CD4-positive, alpha-beta T cell treated with Interferon gamma for 1 hour (primary cell): ENCODE data around the gene TSPAN33.
"Not testable (repeated sequence)": the region's sequence is repeated elsewhere in the genome, so short reads cannot be mapped to it uniquely, and the experiment has no call there.

Experiments
- DNase-seq: peaks from one replicate; pipeline ENCODE4 v3.0.0-alpha.2; 2020

TSPAN33 gene, protein sequence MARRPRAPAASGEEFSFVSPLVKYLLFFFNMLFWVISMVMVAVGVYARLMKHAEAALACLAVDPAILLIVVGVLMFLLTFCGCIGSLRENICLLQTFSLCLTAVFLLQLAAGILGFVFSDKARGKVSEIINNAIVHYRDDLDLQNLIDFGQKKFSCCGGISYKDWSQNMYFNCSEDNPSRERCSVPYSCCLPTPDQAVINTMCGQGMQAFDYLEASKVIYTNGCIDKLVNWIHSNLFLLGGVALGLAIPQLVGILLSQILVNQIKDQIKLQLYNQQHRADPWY

DNA sequence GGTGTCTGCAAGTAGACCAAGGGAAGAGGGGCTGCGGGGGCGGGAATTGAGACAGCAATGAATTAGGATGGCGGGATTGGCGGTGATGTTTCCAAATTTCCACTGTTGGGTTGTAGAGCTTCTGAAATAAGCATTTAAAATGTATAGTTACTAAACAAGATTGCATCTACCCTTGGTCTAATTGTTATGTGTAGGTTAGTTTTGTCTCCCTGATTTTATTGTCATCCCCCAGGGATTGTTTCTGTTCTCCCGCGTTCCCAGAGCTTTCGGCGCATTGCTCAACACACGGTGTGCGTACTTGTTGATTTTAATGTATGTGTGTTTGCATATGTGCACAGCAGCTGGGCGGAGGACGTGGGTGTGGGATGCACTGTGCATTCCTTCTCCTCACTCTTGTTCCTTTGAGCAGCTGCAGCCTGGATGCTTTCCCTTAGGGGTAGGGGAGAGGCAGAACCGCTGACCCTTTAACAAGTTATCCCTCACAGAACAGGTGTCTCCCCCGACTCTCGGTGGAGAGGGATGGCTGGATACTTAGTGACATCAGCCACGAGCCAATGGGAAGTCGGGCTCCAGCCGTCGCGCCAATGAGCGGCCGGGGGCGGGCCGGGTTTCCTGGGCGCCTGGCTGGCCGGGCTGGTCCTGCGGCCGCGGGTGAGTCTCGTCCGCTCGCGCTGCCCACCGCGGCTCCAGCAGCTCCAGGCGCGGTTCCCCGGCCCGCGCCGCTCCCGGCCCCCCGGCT is at the start of gene TSPAN33:
Gene TSPAN33 (plus strand): TSS at position 613 of the 739 bp plus-strand sequence. CDS start 274 bp downstream, outside the sequence.
- peak; percentile 65 for DNase-seq

DNA sequence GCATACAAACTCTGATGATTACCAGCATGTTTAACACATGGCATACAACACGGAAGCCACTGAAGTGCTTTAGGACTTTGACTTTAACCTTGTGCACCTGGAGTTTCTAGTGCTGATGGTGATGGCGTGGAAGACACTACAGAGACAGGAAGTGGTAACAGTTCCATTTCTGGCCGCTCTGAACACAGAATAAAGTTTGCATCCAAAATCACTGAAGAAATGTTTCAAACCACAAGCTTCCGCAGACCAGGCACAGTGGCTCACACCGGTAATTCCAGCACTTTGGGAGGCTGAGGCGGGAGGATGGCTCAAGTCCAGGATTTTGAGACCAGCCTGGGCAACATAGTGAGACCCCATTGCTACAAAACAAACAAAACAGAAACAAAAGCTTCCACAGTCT is 49.2 kb upstream of the TSPAN33 start:
- DNase-seq: peak; percentile 10

DNA sequence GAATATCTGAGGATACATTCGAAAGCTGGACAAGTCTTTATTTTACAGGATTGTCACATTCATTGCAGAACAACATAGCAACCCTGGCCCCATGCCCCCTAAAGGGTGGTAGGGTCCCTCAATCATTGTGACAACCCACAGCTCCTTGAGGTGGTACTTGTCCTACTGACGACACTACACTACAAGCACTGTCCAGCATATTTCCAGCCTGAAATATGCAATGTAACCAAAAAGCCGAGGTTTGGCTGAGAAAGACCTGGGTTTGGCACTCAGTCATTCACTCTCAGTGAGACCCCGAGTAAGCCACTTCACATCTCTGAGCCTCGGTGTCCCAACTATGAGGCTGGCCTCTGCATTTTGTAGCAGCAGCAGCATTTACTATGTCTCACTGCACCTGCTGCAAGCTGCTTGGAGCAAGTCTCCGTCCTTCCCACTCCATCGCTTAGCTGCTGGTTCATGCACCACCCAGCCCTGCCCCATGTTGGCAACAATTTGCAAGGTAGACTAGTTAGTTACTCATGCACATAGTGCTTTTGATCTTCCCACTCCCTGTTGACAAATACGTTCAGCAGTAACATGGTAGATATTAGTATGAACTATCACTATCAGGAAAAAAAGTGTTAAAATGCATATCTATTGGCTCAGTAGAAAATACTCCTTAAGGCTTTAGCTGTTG is 46.0 kb upstream of the TSPAN33 start:
- DNase-seq: no peak

DNA sequence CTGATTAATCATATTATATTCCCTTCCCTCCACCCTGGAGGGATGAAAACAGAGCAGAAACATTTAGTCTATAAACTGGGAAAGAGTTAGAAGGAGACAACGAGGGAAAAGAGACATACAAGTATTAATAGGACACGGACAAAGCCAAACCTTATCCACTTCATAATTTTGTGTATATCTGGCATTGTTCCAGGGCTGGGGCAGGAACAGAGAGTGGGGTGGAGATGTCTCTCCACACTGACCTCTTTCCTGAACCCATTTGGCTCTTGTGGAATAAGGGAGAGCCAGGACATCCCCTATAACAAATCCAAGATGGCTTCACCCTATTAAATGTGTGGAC is 43.7 kb upstream of the TSPAN33 start:
- no peak for DNase-seq

DNA sequence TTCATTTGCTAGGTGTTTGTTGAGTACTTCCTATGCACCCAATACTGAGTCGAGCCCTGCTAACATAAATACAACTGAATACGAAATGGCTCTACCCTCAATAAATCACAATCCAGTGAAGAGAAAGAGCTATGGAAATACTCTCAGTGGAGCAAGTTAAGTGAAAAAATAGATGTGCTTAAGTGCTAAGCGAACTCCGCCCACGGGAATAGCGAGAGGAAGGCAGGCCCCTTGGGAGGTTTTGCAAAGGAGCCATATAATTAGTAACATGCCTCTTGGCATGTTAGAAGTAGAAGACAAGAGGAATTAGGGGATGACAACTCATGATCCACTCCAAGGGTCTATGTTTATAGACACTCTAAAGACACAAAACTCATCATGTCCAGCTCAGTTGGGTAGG is 42.8 kb upstream of the TSPAN33 start:
- DNase-seq: no peak

DNA sequence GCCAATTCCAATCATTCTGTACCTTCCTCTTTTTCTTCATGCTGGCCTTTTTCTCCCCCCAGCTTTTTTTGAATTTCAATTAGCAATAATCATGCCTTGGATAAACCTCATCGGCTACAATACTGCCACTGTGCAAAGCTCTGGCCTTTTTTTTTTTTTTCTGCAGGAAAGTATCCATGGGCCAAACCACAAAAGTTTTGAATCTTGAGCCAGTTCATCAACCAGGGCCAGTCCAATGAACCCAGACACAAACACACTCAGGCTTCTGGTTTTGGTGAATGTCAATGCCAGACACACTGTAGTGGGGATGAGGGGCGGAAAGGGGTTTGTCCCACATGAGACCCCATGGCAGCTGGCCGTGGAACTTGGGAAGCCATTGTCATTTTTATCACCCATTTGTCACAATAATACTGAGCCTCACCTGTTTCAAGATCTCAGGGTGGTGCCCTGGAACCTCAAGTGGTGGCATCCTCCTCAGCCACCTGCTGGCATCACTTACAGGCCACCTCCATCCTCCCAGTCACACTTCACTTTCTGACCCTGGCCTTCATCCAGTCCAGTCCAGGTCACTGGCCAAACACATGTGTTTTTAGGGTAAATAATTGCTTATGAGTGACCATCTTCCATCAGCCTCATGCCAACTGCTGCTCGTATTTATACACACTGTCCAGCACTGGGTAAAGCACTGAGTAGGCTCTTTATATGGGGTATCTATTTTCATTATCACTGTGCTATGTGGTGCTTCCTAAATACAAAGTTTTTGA is 40.8 kb upstream of the TSPAN33 start:
- DNase-seq: no peak

DNA sequence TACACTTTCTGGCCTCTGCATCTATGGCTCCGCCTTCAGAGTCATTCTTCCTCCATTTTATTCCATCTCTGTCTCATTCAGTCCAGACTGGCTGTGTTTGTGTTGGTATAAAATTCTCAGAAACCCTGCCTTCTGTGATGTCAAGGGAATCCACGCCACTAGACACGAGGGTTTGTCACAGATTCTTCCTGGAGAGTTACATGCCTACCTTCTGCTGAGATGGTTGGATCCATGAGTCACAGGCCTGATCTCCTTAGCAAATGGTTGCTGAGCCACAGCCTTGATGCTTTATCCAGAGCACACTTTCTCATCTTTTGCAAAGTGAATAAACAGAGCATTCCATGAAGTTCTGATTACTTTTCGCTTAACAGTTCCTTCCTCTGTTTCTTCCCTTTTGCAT is 35.9 kb upstream of the TSPAN33 start:
- DNase-seq: no peak

DNA sequence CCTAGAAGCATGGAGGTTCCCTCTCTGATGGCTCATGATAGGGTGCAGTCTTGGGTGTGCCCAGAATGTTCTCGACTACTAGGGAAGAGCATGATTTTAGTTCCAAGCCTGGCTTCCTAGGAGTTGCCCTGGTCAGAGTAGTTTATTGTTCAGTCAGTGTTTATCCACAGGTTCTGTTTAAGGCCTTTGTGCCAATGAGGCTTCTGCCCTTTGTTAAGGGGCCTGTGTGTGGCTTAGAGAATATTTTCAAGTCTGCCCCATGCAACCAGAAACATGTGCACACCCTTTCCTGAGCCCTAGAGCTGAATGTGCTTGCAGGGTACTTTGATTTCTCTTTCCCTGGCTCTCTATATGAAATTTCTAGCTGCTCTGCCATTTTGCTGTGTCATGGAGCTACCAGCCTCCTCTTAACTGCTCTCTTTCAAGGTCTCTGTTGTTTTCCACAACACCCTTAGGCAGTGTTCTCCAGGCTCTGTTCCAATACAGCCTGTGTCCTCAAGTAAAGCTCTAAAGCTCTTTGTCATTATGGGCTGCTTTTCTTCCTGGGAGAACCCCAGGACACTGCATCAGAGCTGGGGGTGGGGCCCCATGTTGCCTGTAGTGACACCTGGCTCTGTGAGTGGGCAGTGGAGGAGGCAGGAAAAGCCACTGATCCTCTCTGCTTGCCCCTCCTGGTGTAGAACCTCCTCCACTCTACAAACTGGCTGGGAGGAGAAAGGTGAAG is 34.1 kb upstream of the TSPAN33 start:
- no peak for DNase-seq

DNA sequence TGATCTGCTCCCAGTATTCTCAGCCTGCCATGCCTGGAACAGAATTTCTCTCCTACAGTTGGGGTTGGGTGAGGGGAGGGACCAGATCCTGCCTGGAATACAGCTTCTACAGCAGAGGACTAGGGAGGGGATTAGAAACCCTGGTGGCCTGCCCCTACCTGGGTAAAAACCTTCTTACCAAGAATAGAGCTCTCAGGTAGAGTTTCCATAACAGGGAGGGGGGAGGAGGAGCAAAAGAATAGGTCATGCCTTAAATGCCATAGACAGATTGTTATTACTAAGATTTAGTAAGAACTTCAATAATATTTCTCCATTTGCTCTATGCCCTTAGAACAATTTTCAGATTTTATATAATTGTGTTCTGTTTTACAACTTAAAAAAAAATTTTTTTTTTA is 33.5 kb upstream of the TSPAN33 start:
- DNase-seq: no peak

DNA sequence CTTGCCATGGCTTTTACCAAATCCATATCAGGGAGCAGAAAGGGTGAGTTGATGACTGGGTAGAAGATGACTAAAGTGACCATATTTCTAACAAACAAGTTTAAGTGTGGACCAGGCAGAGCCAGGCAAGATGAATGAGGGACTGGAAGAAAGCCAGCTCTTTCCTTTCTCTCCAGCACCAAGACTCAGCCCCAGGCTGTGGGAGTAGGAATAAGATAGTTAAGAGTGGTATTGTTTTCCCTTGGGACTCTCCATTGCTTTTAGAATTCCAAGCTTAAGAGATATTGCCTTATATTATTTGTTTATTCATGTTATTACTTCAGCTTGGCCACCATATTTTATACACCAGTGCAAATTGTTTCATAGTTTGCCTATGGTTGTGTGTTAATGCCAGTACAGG is 28.8 kb upstream of the TSPAN33 start:
- DNase-seq: no peak

DNA sequence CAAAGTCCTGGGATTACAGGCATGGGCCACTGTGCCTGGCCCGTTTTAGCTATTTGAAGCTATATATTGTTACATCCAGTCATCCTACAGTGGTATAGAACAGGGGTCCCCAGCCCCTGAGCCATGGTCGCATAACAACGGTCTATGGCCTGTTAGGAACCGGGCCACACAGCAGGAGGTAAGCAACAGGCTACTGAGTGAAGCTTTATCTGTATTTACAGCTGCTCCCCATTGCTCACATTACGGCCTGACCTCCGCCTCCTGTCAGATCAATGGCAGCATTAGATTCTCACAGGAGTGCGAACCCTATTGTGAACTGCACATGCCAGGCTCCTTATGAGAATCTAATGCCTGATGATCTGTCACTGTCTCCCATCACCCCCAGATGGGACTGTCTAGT is 26.3 kb upstream of the TSPAN33 start:
- no peak for DNase-seq

DNA sequence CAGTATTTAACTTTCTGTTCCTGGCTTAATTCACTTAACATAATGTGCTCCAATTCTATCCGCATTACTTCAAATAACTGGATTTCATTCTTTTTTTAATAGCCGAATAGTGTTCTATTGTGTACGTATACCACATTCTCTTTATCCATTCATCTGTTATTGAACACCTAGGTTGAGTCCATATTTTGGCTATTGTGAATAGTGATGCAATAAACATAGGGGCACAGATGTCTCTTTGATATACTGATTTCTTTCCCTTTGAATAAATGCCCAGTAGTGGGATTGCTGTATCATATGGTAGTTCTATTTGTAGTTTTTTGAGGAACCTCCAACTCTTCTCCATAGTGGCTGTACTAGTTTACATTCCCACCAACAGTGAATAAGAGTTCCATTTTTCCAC is 25.5 kb upstream of the TSPAN33 start:
- no peak for DNase-seq

DNA sequence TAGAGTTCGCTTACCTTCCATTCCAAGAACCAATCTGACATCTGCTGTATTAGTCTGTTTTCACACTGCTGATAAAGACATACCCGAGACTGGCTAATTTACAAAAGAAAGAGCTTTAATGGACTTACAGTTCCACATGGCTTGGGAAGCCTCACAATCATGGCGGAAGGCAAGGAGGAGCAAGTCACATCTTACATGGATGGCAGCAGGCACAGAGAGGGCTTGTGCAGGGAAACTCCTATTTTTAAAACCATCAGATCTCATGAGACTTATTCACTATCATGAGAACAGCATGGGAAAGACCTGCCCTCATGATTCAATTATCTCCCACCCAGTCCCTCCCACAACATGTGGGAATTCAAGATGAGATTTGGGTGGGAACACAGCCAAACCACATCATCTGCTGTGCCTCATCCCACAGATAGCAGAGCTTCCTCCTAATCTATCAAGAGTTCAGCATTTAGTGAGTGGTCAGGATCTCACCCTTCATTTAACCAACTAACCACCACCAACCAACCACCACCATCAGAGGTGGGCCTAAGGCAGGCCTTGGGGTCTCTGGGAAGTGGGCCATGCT is 22.9 kb upstream of the TSPAN33 start:
- not testable (repeated sequence) for DNase-seq

DNA sequence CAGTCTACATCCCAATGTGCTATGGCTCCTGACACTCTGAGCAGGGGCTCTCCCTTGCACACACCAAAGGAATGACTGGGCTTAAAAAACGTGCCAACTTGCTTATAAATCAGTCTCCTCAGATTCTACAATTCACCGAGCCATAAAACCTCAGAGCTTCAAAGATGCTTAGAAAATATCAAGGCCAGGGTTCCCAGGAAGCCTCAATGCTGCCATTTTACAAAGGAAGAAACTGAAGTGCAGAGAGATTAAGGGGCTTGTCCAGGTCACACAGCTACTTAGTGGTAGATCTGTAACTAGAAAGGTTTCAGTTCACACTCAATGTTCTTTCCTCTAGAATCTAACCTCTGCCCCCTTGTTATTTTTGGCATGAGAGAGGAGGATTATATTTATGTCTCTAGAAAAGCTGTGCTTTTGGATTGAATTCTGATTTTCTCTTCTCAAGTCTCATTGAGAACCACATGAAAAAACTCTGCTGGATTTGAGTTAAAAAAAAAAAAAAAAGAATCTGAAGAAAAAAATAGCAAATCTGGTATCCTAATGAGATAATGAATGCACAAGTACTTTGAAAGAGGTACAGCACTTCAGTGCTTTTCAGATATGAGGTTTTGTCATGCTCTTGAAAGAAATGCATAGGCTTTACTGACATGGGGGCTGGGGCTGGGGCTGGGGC is 22.3 kb upstream of the TSPAN33 start:
- no peak for DNase-seq

DNA sequence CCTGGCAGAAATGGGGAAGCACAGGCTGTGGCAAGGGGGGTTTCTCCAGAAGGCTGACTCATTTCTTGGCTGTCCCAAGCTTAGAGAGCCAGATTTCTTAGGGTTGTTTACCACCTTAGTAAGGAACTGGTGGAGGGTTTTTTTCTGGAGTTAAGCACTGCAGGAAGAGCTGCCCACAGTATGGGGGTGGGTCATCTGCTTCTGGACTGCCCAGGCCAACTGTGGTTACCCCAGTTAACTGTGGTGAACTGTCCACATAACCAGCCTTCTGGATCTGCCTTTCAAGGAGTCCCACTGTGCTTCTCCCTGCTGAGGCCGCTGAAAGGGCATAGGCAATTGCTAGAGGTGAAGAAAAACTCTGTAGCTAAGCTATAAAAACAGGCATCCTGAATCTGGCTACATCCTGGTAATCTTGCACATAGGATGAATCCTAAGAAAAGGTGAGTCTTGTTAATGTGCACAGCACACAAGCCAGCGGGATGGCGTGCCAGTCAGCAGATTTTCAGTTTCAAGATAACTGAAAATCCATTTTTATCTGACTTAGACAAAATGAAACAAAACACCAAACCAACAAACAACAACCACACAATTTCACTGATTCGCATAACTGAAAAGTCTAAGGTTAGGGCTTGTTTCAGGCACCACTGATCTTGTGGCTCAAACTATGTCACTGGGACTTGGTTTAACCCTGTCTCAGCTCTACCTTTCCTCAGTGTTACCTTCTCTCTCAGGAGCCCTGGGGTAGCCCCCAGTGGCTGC is 21.6 kb upstream of the TSPAN33 start:
- DNase-seq: peak; percentile 57

DNA sequence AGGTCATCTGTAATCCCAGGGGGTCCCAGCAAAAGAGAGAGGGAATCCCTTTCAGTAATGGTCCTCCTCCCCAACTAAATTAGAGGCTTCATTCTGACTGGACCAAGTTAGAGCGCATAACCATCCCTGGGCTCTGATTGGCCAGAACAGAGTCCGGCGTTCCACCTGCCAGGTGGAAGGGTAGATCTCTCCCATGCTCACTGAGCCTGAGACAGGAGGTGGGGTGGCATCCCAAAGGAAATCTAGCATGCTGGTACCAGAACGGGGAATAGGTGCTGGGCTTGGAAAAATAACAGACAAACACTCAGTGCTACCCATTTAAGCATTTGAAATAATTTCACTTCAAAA is 21.0 kb upstream of the TSPAN33 start:
- DNase-seq: no peak

DNA sequence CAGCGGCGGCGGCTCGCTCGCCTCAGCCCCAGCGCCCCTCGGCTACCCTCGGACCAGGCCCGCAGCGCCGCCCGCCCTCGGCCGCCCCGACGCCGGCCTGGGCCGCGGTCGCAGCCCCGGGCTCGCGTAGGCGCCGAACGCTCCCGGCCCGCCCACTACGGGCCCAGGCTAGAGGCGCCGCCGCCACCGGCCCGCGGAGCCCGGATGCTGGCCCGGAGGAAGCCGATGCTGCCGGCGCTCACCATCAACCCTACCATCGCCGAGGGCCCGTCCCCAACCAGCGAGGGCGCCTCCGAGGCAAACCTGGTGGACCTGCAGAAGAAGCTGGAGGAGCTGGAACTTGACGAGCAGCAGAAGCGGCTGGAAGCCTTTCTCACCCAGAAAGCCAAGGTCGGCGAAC is 18.2 kb upstream of the TSPAN33 start:
- DNase-seq: no peak

DNA sequence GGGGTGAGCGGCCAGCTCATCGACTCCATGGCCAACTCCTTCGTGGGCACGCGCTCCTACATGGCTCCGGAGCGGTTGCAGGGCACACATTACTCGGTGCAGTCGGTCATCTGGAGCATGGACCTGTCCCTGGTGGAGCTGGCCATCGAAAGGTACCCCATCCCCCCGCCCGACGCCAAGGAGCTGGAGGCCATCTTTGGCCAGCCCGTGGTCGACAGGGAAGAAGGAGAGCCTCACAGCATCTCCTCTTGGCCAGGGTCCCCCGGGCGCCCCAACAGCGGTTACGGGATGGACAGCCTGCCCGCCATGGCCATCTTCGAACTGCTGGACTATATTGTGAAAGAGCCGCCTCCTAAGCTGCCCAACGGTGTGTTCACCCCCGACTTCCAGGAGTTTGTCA is 17.4 kb upstream of the TSPAN33 start:
- no peak for DNase-seq

DNA sequence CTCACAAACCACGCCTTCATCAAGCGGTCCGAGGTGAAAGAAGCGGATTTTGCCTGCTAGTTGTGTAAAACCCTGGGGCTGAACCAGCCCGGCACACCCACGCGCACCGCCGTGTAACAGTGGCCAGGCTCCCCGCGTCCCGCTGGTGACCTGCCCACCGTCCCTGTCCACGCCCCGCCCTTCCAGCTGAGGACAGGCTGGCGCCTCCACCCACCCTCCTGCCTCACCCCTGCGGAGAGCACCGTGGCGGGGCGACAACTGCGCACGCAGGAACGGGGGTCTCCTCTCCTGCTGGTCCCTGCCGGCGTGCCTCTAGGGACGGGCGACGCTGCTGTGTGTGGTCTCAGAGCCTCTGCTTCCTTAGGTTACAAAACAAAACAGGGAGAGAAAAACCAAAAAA is 16.9 kb upstream of the TSPAN33 start:
- no peak for DNase-seq

DNA sequence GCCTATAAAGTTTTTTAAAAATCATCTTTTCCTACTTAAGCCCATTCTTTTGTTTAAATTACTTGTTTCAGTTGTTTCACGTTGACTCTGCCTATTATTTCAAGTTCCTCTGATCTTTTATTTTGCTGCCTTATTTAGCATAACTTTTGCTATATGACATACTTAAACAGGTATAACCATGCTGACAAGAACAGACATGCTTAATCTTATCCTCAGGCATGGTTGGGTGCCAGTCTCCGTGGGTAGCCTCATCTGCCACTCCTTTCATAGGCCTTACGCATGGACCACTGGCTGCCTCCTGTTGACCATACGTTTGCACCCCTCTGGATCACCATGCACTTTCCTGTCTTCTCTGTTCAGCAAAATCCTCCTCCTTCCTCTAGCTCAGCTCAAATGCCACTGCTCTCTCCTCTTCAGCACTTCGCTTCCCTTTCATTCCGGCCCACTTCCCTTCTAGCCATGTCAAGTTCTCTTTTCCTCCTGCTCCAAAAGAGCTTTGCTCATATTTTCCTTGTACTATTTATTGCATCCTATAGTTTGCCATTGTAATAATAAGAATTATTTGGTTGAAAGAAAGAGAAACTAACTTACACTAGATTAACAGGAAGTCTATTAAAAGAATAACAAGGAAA is 10.0 kb upstream of the TSPAN33 start:
- DNase-seq: no peak
